Stomach (tissue), 4 donors: Measurements from ENCODE around the gene PAX5.

Source experiments
- CTCF ChIP-seq, 7 experiments: fragments of 450-650 bp in 4 of 7; fragments of 200-600 bp in 3 of 7; sonication (generic) in 3 of 7; IDR thresholded peaks; one replicate each; pipeline ENCODE4 v1.5.1; 2016 to 2019; ENCODE audit warnings: antibody characterized with exemption in 7 of 7, control low read depth in 2 of 7, mild to moderate bottlenecking in 1 of 7
- EP300 ChIP-seq: sonication (generic); formaldehyde crosslinking; IDR thresholded peaks from one replicate; pipeline ENCODE4 v1.6.1; 2017; ENCODE audit warnings: antibody characterized with exemption
- POLR2A ChIP-seq, 4 donors: fragments of 450-650 bp; IDR thresholded peaks; one replicate each; pipeline ENCODE4 v1.6.1; 2016; ENCODE audit warnings: antibody characterized with exemption in 4 of 4, control low read depth in 2 of 4, mild to moderate bottlenecking in 1 of 4, moderate library complexity in 1 of 4
- POLR2AphosphoS5 ChIP-seq, 3 donors: sonication (generic); formaldehyde crosslinking; IDR thresholded peaks; one replicate each; pipeline ENCODE4 v1.6.1; 2016; ENCODE audit warnings: antibody characterized with exemption in 3 of 3

- TF ChIP-seq CTCF (IDR thresholded peaks at IDR 0.05) (no peak), POLR2A (IDR thresholded peaks at IDR 0.05) (no peak), POLR2AphosphoS5 (IDR thresholded peaks at IDR 0.05) (no peak), EP300 (no peak)
Observed at GRCh38 chr9:37025071-37025822, 8.8 kb downstream of the PAX5 start.
